GM12874 (cell line): ENCODE measurements around the gene ATRIP.

Experiments
- TF ChIP-seq, protein P1 (sequence below): IDR thresholded peaks from 2 replicates; pipeline ENCODE4 v1.5.1; 2011; ENCODE audit warnings: low read depth, mild to moderate bottlenecking, control low read depth, low read length, moderate library complexity; ENCODE audit not compliant: insufficient read depth

The ATRIP gene

DNA sequence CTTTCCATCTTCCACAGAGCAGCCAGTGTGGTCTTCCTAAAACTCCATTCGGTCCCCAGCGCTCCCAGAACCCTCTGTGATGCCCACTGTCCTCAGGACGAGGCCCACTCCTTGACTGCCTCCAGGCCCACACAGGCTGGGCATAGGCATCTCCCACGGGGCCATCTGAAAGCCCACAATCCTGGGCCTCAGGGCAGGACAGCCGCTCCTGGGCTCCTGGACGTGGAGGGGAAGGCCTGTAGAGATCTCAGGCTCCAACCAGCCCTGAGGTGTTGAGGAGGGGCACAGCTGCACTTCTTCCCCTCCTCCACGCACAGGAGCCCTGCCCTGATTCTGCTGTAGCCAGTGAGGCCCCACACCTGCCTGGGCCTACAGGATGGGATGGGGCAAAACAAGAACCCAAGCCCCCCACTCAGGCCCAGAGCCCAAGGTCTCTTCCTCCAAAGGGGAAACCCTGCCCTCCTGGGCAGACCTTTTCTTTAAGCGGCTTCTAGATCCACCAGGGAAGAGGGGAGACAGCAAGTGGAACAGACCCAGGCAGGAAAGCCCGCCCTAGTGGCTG is 31.5 kb downstream of the ATRIP start:
- TF ChIP-seq, protein P1, sequence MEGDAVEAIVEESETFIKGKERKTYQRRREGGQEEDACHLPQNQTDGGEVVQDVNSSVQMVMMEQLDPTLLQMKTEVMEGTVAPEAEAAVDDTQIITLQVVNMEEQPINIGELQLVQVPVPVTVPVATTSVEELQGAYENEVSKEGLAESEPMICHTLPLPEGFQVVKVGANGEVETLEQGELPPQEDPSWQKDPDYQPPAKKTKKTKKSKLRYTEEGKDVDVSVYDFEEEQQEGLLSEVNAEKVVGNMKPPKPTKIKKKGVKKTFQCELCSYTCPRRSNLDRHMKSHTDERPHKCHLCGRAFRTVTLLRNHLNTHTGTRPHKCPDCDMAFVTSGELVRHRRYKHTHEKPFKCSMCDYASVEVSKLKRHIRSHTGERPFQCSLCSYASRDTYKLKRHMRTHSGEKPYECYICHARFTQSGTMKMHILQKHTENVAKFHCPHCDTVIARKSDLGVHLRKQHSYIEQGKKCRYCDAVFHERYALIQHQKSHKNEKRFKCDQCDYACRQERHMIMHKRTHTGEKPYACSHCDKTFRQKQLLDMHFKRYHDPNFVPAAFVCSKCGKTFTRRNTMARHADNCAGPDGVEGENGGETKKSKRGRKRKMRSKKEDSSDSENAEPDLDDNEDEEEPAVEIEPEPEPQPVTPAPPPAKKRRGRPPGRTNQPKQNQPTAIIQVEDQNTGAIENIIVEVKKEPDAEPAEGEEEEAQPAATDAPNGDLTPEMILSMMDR, result no peak

DNA sequence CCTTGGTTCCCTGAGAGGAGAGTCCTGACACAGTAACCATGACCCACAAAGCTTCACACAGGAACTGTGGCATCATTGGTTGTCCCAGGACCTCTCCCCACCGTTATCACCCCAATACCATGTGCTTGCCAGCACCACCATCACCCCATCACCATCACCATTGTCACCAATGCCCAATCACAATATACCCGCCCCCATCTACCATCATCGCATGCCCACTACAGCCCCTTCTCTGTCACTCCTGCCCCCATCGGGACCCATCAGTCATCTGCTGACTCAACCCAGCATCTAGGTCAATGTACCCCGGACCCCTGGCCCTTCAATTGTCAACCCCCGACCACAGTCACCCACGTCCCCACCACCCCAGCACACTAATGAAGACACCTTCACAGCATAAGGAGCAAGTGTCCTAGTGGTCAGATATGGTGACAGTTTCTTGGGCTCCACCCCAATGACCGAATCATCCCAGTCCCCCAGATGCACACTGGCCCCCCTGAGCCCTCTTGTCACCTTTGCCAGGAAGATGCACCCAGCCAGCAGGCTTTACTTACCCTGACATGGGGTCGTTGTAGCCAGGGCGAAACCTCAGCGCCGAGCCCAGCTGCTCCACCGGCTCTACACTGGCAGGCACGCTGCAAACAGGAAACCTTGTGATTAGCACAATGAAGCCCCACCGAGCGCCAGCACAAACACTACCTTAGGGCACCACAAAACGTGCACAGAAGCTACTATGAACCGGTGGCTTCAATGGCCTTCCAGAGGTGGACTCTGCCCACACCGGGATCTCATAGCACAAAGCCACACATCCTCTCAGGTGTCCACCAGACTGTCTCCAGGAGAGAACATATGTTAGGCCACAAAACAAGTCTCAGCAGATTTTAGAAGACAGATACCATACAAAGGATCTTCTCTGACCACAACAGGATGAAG is 32.4 kb downstream of the ATRIP start:
- TF ChIP-seq, protein P1, result no peak

DNA sequence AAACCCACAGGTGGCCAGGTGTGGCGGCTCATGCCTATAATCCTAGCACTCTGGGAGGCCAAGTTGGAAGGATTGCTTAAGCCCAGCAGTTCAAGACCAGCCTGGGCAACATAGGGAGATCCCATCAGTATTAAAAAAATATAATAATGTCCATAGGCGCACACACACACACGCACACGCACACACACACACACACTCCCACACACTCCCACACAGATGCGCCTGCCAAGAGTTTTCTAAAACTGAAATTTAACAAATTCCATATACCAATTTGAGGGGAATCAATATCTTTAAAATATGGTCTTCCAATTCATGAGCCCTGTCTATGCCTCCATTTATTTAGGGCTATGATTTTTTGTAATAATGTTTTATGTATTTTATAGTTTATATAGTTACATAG is 40.4 kb downstream of the ATRIP start:
- TF ChIP-seq, protein P1, result no peak

DNA sequence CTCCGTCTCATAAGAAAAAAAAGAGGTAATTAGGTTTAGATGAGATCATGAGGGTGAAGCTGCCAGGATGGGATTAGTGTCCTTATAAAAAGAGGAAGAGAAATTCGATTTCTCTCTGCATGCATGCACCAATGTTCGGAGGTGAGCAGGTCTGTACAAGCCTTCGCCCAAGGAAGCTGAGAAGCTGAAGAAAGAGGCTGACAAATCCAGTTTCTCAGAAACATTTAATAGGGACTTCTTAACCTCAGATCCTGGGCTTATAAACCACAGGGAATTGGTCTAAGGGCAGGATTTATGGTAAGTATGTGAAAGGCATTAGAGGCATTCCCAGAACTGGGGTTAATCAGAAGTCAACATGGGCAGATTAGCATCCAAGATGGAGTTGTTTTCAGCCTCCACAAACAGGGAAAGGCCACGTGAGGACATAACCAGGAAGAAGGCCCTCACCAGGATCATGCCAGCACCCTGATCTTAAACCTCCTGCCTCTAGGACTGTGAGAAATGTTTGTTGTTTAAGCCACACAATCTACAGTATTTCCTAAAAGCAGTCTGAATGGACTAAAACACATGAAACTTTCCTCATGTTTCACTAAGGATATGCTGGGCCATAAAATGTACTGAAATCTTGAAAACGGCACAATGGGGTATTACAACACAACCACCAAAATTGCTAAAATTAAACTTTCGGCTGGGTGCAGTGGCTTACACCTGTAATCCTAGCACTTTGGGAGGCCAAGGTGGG is 46.1 kb downstream of the ATRIP start:
- TF ChIP-seq, protein P1, result no peak

DNA sequence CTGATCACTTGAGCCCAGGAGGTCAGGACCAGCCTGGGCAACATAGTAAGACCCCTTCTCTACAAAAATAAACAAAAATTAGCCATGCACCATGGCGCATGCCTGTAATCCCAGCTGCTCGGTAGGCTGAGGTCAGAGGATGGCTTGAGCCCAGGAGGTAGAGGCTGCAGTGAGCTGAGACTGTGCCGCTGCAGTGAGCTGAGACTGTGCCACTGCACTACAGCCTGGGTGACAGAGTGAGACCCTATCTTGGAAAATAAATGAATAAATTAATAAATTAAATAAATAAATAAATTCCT is 46.6 kb downstream of the ATRIP start:
- TF ChIP-seq, protein P1, result no peak

DNA sequence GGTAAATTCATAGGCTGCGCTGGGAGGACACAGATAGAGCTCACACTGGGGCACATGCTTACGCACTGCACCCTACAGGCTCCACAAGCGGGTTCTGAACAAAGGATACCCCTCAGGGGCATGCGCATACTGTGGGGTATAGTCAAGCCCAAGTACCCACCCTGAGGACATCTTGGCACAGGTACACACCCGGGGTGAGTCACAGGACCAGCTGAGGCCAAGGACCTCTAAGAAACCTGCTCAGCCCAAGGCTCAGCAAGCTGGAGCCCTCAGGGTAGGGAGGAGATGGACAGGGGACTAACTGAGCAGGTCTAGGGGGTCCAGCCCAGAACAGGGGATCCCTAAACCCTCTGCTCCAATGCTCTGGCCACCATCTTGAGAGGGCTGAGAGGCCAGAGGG is 54.1 kb downstream of the ATRIP start:
- TF ChIP-seq, protein P1, result no peak

DNA sequence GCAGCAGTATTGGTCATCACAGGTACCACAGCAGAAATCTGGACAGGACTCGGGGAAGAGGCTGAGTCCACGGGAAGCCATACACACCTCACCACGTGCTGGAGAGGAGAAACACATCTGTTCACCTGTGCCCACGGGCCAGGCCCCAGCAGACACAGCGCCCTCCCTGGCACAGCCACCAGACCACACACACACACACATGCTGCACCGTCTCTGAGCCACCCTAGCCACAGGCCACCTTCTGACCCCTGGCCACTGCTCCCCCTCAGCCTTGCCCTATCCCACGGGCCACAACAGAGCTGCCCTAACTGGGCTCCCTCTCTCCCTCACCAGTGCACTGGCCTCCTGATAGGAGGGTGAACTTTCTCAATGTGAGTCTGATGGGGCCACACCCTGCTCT is 54.7 kb downstream of the ATRIP start:
- TF ChIP-seq, protein P1, result no peak
